MCF 10A (cell line): ENCODE results near the gene GOSR1. TPM values are rescaled to one million over a fixed set of nuclear protein-coding genes. Genes with fewer than 3 reads are reported as not detected.

Experiments
- BruUV-seq: library from RNA; stranded (reverse); fragments of 400-500 nt; replicated peaks from 2 replicates; lab custom pipeline; 2021; lab: Mats Ljungman, UMichigan
- CTCF ChIA-PET: fragments of 300-600 bp; sonication (Branson Sonifier 250); formaldehyde crosslinking; extraction: SDS; loops from one replicate; lab custom pipeline; 2021; ENCODE audit warnings: antibody characterized with exemption, inconsistent platforms; lab: Yijun Ruan, JAX
- POLR2A ChIA-PET: fragments of 300-600, 350-650 bp; sonication (Branson Sonifier 250); formaldehyde crosslinking; extraction: SDS; loops from one replicate; lab custom pipeline; 2020; ENCODE audit warnings: antibody characterized with exemption, inconsistent platforms; lab: Yijun Ruan, JAX
- DNase-seq: peaks from one replicate; pipeline ENCODE4 v3.0.0-alpha.2; 2018; ENCODE audit not compliant: unreplicated experiment
- H3K27ac Mint-ChIP-seq: one replicate; pipeline ENCODE4 v1.8.0; 2022; ENCODE audit warnings: mild to moderate bottlenecking, low read depth, mixed read lengths; ENCODE audit not compliant: unreplicated experiment
- H3K27me3 Mint-ChIP-seq: one replicate; pipeline ENCODE4 v1.8.0; 2022; ENCODE audit warnings: mixed read lengths; ENCODE audit not compliant: insufficient read depth, unreplicated experiment
- H3K36me3 Mint-ChIP-seq: one replicate; pipeline ENCODE4 v1.8.0; 2022; ENCODE audit warnings: mild to moderate bottlenecking, moderate library complexity, mixed read lengths; ENCODE audit not compliant: insufficient read depth, unreplicated experiment
- H3K4me1 Mint-ChIP-seq: one replicate; pipeline ENCODE4 v1.8.0; 2022; ENCODE audit warnings: mixed read lengths; ENCODE audit not compliant: insufficient read depth, unreplicated experiment
- H3K4me3 Mint-ChIP-seq: one replicate; pipeline ENCODE4 v1.8.0; 2022; ENCODE audit warnings: mild to moderate bottlenecking, moderate library complexity, mixed read lengths; ENCODE audit not compliant: unreplicated experiment
- H3K9me3 Mint-ChIP-seq: one replicate; pipeline ENCODE4 v1.8.0; 2022; ENCODE audit warnings: mixed read lengths; ENCODE audit not compliant: unreplicated experiment
- intact Hi-C: fragments of 100-400 bp; cut with micrococcal nuclease; formaldehyde crosslinking; loops from 2 replicates; pipeline ENCODE4 v1.14.1; 2022
- total RNA-seq: library from RNA; stranded (reverse); gene quantifications from 2 replicates; pipeline ENCODE4 v1.2.3, GENCODE V29; 2022
- TF ChIP-seq, protein P1 (sequence below): fragments of 200-600 bp; IDR thresholded peaks from one replicate; pipeline ENCODE4 v1.8.0; 2022; ENCODE audit warnings: antibody characterized with exemption, mild to moderate bottlenecking; ENCODE audit not compliant: unreplicated experiment

GOSR1 gene
- total RNA-seq, 1 experiment from 2014 or later = 57.6 TPM

DNA sequence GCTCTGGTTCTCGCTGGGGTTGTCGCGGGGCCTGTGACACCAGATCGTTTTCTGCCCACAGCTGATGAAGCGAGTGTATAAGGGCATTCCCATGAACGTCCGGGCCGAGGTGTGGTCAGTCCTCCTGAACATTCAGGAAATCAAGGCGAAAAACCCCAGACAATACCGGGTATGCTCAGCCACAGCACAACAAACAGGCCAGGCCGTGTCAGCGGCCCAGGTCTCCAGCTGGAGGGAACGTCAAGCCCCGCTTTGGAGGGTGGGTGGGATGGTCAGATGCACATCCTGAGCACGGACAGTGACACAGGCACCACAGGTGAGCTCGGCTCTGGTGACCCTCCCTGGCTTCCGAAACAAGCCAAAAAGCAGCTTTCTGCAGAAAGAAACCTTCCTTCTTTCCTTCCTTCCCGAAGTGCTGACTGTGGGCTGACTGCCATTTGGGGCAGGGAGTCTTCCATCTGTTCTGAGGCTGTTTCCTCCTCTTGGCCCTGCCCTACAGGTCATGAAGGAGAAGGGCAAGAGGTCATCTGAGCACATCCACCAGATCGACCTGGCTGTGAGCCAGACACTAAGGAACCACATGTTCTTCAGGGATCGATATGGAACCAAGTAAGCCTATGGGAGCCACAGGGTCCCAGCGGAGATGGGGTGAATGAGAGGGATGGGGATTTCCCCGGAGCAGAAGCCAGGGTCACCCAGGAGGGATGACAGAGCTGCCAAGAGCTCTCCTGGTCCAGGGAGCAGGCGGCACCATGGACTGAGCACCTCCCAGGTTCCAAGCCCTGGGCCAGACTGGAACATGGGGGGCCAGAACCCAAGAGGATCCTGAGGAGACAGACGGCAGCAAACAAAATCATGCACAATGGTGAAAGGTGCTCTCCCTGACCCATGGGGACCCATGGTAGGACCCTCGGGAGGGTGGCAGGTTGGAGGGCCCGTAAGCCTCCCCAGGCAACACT, 79.4 kb downstream of the GOSR1 start:
- intact Hi-C loops = no loop called here
- H3K27ac Mint-ChIP-seq = no peak overlapping the region
- TF ChIP-seq, protein P1, sequence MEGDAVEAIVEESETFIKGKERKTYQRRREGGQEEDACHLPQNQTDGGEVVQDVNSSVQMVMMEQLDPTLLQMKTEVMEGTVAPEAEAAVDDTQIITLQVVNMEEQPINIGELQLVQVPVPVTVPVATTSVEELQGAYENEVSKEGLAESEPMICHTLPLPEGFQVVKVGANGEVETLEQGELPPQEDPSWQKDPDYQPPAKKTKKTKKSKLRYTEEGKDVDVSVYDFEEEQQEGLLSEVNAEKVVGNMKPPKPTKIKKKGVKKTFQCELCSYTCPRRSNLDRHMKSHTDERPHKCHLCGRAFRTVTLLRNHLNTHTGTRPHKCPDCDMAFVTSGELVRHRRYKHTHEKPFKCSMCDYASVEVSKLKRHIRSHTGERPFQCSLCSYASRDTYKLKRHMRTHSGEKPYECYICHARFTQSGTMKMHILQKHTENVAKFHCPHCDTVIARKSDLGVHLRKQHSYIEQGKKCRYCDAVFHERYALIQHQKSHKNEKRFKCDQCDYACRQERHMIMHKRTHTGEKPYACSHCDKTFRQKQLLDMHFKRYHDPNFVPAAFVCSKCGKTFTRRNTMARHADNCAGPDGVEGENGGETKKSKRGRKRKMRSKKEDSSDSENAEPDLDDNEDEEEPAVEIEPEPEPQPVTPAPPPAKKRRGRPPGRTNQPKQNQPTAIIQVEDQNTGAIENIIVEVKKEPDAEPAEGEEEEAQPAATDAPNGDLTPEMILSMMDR = no peak
- peaks cover 4% of the 10 kb centered on the region for H3K27me3 Mint-ChIP-seq
- H3K4me3 Mint-ChIP-seq = no peak overlapping the region
- ChIA-PET CTCF (no interaction called here), POLR2A (no interaction called here)
- H3K4me1 Mint-ChIP-seq = peaks cover 6% of the 10 kb centered on the region
- no peaks in the 10 kb centered on the region for H3K36me3 Mint-ChIP-seq
- BruUV-seq = no TSS peak
- H3K9me3 Mint-ChIP-seq = no peaks in the 10 kb centered on the region
- no peak for DNase-seq

DNA sequence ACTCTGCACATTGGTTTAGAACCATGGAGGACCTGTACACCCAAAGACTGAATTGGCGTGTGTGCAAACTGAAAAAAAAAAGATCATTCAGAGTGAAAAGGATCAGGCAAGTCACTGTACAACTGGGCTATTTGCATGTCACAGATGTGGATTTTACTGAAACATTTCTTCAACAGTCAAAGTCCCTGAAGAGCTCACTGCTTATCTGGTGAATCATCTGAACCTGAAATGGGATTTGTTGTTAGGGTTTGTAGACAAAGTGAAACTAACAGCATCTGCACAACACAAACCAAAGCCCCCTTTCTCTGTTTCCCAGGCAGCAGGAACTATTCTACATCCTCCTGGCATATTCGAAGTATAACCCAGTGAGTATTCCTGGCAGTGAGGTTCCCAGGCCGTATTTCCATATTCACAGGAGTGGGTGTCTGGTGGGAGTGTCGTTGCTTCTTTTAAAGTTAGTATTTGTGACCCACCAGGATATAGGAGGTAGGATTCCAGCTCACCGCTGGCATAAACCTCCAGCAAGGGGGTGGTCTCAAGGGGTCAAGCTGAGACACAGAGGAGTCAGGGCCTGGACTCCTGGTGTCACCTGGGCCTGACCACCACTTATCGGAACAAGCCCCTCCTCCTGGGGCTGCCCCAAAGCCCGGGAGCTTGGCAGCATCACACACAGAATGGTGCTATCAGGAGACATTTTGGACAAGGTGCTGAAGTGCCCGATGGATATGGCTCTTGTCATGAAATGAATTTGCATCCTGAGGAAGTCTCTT, 80.9 kb downstream of the GOSR1 start:
- ChIA-PET POLR2A (interaction anchor here (0.7 kb wide), 1 partner anchor 11 kb away, joined by 3 read pairs; no protein-coding TSS in a partner anchor), CTCF (no interaction called here)
- H3K36me3 Mint-ChIP-seq = no peaks in the 10 kb centered on the region
- peaks cover 18% of the 10 kb centered on the region for H3K27me3 Mint-ChIP-seq
- DNase-seq = no peak
- intact Hi-C loops = no loop called here
- H3K9me3 Mint-ChIP-seq = no peaks in the 10 kb centered on the region
- no peak overlapping the region for H3K27ac Mint-ChIP-seq
- H3K4me3 Mint-ChIP-seq = no peak overlapping the region
- TF ChIP-seq, protein P1 = no peak
- no TSS peak for BruUV-seq
- peaks cover 6% of the 10 kb centered on the region for H3K4me1 Mint-ChIP-seq

DNA sequence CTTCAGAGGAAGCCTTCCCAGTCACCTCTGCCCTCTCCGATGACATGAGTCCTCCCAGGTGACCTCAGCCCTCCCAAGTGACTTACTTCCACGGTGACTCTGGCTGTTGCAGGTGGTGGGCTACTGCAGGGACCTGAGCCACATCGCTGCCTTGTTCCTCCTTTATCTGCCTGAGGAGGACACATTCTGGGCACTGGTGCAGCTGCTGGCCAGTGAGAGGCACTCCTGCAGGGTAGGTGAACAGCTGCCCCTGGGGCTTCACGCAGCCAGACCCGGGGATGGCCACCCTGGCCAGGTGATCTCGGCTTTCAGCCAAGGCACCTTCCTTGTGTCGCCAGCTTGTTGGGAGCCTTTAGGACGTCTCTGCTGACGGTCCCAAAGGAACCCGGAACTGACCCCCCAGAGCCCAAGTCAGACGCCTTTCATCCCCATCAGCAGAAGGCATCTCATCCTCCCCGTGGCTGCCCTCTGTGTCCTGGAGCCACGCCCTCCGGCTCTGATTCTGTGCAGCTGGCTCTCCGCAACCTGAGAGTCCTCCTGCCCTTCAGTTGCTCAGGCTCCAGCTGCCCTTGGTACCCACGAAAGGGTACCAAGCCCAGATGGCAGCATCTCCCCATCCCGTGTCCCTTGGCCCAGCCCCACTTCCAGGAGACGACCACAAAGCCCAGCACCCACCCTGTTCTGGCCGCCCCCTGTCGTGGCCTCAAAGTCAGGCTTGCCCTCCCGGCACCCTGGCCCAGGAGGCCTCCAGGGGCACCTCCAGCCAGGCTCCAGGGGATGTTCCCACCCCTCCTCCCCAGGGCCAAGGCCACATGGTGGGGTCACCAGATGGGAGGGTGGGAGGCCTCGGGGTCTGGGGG, 81.7 kb downstream of the GOSR1 start:
- no peak overlapping the region for H3K4me3 Mint-ChIP-seq
- no TSS peak for BruUV-seq
- no peaks in the 10 kb centered on the region for H3K36me3 Mint-ChIP-seq
- H3K27me3 Mint-ChIP-seq = peaks cover 25% of the 10 kb centered on the region
- no peaks in the 10 kb centered on the region for H3K9me3 Mint-ChIP-seq
- no peak for DNase-seq
- ChIA-PET CTCF (no interaction called here), POLR2A (no interaction called here)
- H3K27ac Mint-ChIP-seq = no peak overlapping the region
- TF ChIP-seq, protein P1 = no peak
- intact Hi-C loops = no loop called here
- H3K4me1 Mint-ChIP-seq = peaks cover 6% of the 10 kb centered on the region
